OCI-M2 (cell line): ENCODE measurements around the gene OXTR.
"Not testable (repeated sequence)": the region's sequence is repeated elsewhere in the genome, so short reads cannot be mapped to it uniquely, and the experiment has no call there.

Source experiments
- DNase-seq: peaks from one replicate; lab custom pipeline; 2025; ENCODE audit not compliant: unreplicated experiment; lab: John Stamatoyannopoulos, UW

Gene OXTR

DNA sequence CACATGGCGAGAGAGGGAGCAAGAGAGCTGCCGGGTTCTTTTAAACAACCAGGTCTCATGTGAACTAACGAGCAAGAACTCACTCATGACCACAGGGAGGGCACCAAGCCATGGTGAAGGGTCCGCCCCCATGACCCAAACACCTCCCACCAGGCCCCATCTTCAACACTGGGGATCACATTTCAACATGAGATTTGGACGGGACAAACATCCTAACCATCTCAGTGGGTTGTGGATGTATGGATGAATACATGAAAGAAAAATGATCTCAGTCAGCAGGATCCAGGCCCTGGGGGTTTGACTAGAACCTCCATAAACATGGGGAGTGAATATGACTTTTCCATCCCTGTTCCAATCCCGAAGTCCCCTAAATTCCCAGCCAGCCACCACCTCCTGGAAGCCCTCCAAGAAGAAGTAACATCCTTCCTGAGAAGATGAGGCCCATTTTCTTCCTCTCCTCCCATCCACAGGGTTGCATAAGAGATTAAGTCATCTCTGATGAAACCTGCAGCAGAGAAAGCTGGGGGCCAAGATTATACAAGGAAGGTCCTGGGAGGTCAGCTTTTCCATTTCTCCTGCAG is 26.3 kb downstream of the OXTR start:
- DNase-seq: no peak

DNA sequence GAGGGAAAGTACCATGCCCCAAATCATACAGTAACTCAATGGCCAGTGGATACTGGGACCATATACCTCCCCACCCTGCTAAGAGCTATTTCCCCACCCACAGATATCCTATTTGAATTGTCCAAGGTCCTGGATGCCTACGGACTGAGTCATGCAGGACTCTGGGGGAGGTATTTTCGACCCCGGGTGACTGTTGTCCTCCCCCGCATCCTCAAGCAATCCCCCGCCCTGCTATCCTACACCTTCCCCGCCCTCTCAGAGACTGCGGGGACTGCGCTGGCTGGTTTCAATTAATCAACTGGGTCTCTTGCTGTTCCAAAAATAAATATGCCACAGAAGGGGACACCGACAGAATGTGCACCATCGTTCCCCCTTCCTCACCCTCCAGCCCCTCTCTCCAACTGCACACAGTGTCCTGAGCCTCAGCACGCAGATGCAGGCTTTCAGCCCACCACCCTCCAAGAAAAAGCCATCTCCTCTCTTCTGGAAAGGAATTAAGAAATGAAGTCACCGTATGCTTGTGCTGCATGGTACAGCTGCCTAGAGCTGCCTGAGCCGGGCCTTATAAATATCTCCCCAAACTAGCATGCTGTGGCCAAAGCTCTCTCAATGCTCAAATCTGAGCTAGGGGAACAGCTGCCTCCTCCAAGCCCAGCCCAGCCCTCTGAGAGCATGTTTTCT is 27.7 kb downstream of the OXTR start:
- DNase-seq: no peak

DNA sequence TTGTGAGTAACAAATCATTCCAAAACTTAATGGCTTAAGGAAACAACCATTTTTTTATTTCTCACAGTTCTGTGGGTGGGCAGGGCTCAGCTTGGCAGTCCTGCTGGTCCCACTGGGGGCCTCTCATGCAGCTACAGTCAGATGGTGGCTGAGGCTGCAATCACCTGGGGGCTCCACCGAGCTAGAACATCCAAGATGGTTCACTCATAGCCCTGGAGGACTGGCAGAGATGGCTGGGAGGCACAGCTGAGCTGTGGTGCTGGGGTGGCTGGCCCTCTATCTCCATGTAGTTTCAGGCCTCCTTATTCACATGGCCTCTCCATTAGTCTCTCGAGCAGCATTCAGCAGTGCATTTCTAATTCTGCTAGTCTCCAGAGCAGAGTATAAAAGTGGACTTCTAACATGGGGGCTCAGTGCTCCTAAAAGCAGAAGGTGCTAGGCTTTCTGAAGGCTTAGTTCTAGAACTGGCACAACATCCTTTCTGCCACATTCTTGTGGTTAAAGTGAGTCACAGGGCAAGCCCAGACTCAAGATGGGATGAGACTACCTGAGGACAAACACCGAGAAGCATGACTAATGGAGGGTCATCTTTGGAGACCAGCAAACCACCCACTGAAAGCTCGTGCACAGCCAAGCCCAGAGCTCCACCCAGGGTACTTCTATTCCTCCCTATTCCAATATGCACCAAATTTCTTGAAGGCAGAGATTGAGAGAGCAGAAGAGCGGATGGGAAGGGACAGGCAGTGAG is 29.5 kb downstream of the OXTR start:
- DNase-seq: no peak

DNA sequence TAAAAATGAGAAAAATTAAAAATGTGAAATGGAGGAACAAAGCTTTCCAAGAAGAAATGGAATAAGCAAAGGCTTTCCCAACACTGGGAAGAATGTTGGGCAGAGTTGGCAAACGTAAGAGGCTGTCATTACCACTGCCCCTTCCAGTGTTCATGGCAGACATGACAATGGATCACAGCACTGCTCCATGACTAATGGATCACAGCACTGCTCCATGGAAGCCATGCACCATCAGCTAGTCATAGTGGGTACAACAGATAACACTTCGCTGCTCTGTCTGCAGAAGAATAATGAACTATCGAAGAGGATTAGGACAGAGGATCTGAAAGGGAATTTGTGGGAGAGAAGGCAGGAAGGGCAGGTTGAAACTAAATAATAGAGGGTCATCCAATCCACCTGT is 30.8 kb downstream of the OXTR start:
- DNase-seq: no peak

DNA sequence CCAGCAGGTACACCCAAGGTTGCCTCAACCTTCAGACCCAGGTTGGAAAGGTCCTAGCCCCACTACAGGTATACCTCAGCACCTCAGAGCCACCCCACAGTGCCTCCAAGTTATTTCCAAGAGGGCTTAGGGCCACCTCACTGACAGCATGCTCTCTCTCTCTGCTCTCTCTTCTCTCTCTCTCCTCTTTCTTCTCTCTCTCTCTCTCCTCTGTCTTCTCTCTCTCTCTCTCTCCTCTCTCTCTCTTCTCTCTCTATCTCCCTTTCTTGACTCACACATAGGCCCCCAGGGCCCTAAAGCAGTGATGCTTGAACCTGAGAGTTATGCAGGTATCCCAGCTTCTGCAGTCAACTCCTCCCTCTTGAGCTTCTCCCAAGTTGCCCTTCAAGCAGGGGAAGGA is 31.6 kb downstream of the OXTR start:
- no peak for DNase-seq

DNA sequence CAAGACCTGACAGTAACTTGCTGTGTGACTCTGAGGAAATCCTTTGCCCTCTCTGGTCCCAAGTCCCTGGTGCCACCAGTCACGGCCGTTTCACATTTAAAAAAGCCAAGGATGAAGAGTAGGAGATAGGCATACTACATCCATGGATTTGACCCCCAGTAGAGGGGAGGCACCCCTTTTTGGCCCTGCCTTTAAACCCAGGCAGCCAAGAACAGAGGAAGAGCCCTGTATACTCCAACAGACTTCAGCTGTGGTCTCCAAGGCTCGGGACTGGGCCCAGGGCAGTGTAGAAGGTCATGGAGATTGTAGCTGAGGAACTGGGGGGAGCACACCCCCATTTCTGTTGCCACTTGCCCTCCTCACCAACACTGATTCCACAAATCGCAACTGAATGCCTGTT is 32.1 kb downstream of the OXTR start:
- no peak for DNase-seq

DNA sequence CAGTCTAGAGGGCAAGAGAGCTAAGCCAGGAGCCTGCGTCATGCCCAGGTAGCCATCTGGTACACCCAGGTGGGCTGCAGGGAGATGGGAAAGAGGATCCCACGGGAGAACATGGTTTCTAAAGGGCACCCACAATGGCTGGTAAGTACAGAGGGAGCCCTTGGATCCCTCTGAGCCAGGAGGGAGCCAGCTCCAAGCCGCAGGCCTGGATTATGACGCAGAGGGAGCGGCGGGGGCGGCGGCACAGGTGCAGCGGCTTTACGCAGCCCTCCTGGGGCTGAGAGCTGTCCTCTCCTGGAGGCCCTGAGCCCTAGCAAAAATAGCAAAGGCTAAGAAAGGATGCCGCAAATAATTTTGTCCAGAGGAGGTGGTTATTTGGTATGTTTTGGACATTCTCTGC is 33.0 kb downstream of the OXTR start:
- no peak for DNase-seq

DNA sequence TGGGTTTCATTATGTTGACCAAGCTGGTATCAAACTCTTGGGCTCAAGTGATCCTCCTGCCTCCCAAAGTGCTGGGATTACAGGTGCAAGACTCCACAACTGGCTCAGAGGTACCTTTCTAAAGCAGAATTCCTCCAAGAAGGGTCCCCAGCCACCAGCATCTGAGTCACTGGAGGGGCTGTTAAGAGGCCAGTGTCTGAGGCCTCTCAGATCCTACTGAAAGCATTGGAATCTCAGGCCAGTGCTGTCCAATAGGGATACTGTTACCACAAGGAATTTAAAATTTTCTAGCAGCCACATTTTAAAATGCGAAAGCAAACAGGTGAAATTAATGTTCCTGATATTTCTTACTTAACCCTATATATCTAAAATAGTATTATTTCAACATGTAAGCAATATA is 34.5 kb downstream of the OXTR start:
- DNase-seq: no peak

DNA sequence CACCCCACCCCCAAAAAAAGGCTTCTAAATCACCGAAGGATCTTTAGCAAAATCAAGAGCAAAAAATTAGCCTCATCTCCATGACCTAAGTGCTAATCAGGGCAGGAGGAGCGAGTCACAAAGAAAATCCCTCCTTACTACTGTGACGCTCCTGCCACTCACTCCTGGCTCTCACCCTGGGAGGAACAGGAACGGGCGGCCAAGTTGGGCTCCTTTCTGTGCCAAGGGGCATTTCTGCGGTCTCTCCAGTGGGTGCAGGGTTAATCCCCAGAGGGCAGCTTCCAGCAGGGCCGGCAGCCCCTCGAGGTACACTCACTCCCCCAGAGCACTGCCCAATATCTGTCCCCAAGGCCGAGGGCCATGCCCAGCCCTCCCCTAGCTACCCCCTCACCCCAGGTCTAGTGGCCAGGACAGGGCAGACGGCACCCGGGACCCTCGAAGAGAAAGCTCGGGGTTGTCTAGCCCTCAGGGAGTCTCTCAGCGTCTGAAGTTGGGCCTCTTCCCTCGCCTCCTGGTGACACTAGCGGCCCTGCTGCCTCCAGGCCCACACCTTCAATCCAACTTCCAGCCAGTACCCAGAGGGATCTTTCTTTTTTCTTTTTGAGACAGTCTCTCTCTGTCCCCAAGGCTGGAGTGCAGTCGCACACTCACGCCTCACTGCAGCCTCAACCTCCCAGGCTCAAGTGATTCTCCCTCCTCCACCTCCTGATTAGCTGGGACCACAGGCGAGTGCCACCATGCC is 35.1 kb downstream of the OXTR start:
- DNase-seq: no peak

DNA sequence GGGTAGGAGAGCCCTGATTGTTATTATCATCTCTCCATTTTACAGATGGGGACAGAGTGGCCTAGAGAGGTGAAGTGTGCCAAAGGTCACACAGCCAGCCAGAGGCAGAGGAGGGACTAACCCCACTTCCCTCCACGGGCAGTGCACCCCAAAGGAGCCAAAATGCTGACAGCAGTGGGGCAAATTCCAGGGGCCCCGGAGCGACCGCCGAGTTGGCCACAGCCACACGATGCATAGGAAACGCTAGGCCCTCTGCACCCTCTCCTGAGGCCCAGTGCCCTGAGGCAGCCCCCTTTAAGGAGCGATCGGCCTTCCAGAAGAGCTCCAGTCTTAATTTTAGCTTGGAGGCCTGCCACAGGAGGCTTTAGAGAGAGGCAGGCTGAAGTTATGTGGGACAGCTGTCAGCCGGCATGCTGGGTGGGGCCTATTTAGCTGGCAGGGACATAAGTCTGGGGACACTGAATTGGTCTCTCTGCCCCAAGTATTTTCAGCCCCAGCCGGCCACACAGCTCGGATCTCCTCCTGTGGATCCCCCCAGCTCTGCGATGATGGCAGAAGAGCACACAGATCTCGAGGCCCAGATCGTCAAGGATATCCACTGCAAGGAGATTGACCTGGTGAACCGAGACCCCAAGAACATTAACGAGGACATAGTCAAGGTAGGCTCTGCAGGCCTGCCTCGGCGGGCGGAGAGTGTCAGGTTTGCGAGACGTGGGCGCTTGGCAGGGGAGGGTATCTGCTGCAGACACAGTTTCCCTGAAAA is 35.9 kb downstream of the OXTR start, which contains the start of gene CAV3:
Gene CAV3 (plus strand): TSS at position 471 of the 763 bp plus-strand sequence. CDS start 75 bp downstream, at position 546.
- no peak for DNase-seq

DNA sequence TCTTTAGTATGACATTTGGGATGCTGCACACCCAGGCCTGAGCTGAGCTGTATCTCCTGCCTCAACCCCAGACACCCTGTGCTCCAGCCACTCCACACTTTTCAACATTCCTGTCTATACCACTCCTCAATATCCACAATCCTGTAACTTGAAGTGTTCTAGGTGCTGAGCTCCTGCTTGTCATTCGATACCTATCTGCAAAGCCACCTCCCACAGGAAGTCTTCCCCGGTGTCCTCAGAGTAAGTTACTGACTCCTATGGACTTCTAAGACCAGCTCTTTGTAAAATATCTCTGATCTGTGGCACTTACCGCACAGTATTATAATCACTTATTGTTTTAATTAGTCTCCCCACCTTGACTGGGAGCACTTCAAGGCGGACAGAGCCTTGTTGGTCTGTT is 37.0 kb downstream of the OXTR start:
- no peak for DNase-seq

DNA sequence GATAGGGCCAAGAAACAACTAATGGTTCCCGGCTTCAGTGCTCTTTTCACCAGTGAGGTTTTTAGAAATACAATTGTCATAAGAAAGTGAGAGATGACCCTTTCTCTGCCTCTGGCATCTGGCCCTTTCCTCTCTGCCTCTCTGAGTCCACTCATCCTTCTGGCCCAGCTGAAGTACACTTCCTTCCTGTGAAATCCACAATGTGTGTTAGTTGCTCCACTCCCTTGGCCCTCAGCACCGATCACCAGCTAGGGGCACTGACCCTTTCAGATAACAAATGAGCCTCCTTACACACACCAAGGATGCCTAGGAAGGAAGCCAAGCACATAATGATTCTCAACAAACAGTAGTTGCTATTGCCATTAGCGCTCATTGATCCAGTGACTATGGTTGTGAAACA is 38.8 kb downstream of the OXTR start:
- no peak for DNase-seq

DNA sequence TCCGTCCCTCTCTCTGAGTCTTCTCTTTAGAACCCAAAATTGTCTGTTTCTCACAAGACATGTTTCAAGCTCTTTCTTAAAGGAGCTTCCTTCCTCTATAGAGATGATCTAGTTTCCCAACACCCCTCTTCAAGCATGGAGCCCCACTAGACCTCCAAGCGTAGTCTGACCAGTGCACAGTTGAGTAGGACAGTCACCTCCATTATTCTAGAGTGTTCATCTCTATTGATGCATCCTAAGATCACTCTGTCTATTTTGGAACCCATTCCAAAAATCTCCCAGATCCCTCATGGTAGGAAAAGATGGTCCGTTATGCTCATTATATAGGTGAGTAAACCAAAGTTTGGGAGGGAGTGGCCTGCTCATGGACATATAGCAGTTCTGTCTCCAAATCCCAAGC is 39.9 kb downstream of the OXTR start:
- no peak for DNase-seq

DNA sequence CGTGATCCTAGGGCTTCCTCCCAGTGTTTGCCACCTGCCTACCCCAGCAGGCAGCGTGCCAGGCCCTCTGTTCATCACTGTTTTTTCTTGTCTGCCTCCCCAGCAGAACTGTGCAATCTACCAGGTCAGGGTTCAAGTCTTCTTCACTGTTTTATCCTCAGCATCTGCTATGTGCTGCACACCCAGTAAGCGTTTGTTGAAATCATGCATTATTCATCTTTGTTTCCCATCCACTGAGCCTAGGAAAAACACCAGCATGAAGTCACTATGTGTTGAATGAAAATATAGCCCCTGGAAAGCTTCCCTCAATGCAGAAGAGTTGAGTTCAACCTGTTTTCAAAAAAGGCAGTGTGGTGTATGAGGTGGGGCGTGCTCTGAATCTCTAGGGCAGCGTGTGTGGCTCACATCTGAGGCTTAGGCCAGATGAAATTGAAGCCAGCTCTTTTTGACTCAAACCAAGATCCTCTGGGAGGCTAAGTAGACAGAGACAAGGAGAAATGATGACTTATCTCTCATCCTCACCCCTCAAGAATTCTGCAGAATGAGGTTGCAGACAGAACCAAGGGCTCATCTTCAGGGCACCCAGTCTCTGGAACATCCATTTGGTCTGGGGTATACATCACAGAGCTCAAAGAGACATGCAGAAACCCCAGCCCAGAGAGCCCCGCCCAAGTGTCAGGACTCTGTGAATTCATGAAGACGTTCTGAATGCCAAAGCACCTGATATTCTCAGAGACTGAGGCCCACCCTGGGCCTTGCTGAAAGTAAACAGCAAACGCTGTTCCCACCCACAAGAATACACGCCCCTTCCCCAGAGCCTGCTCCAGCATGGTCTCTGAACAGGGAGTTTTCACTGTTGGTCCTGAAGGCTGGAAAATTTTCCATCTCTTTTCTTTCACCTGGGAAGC is 41.6 kb downstream of the OXTR start:
- DNase-seq: no peak

DNA sequence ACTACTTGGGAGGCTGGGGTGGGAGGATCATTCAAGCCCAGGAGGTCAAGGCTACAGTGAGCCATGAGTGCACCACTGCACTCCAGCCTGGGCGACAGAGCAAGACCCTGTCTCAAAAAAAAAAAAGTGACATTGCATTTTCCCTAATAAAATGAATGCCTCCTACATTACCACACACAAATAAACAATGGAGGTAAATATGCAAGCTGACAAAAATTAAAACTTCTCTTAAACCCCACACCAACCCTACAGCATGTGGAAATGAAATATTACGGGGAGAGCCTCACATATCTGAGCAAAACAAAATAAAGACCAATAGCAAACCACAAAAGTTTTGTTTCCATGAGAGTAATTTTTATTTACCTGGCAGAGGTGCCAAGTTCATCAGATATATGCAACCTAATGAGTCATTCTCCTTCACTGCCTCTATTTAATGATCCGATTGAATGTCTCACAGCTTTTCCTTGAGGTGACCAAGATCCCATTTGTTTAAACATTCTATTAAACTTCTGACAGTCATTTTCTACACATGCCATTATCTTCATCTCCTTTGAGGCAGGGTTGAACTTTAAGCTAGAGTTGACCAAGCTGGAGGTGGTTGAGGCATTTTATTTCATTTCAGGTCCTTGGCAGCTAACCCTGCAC is 45.2 kb downstream of the OXTR start:
- no peak for DNase-seq

DNA sequence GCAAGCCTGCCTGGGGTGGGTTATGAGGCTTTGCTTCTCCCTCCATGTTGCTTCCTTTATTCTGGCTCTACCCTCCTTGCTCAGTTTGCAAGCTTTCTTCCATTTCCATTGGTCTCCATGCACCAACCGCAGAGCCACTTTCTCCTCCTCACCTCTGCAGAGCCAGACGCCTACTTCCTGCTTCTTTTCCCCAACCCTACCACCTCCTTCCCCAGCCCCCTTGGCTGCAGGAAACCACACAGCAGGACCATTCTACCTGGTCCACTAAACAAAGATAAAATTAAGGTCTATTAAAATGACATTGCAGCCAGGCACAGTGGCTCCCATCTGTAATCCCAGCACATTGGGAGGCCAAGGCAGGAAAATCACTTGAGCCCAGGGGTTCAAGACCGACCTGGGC is 45.8 kb downstream of the OXTR start:
- DNase-seq: no peak

DNA sequence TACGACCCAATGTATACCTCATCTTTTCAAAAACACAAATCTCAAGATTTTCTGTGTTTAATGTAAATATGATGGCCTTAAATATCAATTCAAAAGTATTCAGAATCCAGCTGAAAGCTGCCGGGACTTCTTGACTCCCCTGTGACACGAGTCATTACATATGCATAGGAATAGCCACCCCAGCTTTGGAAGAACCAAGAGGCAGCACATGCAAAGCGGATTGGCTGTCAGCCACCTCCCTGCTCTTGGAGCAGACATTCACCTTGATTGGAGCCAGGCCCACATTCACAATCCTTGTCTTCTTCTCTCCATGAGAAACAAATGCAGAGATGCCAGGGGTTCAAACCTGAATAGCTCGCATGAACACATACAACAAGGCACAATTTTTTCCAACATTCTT is 46.6 kb downstream of the OXTR start:
- no peak for DNase-seq

DNA sequence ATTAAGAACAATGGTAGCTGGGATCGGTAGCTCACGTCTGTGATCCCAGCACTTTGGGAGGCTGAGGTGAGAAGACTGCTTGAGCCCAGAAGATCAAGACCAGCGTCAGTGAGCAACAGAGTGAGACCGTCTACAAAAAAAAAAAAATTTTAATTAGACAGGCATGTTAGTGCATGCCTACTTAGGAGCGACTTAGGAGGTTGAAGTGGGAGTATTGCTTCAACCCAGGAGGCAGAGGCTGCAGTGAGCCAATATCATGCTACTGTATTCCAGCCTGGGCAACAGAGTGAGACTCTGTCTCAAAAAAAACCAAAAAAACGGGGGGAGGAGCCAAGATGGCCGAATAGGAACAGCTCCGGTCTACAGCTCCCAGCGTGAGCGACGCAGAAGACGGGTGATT is 53.7 kb downstream of the OXTR start:
- DNase-seq: not testable (repeated sequence)
